ENCODE data around the gene AFAP1L2. TPM values are rescaled to one million over a fixed set of nuclear protein-coding genes. Genes with fewer than 3 reads are reported as not detected.

The AFAP1L2 gene
- total RNA-seq, 1 donor from 2014 or later = 4.8 TPM

- H3K9me3 Mint-ChIP-seq = peaks cover 3% of the 10 kb centered on the region
- no peaks in the 10 kb centered on the region for H4K20me1 ChIP-seq (ENCODE audit: low read depth)
- no peak overlapping the region for H3K27ac ChIP-seq
- no peak overlapping the region for H2AFZ ChIP-seq (replicated peaks)
- H3K79me2 ChIP-seq (ENCODE audit: low read depth) = no peaks in the 10 kb centered on the region
- H3K4me1 ChIP-seq = peaks cover 3% of the 10 kb centered on the region
- H3K4me2 ChIP-seq = no peak overlapping the region
- DNase-seq (ENCODE audit: low spot score) = no peak
- peaks cover 47% of the 10 kb centered on the region for H3K4me1 Mint-ChIP-seq
- H3K36me3 ChIP-seq = no peaks in the 10 kb centered on the region
- peaks cover 5% of the 10 kb centered on the region for H3F3A ChIP-seq (ENCODE audit: low read depth)
- no peak for TF ChIP-seq EZH2 (IDR thresholded peaks at IDR 0.05)
- no peak for TF ChIP-seq CTCF (IDR thresholded peaks at IDR 0.05)
- TF ChIP-seq EZH2phosphoT487 (IDR thresholded peaks at IDR 0.05) = no peak
- H3K36me3 Mint-ChIP-seq = peaks cover 3% of the 10 kb centered on the region
- no peaks in the 10 kb centered on the region for H3K27me3 ChIP-seq
- H3K4me3 Mint-ChIP-seq = no peak overlapping the region
- no peak overlapping the region for H3K4me3 ChIP-seq
- H3K9me3 ChIP-seq (ENCODE audit: low read depth) = no peaks in the 10 kb centered on the region
- H3K9ac ChIP-seq = no peak overlapping the region
- H3K27me3 Mint-ChIP-seq (ENCODE audit: insufficient read depth, low read depth) = peaks cover 3% of the 10 kb centered on the region
- peak overlapping the region; percentile 88 for H3K27ac Mint-ChIP-seq
Observed at GRCh38 chr10:114357515-114357996, 46.7 kb downstream of the AFAP1L2 start.

GRCh38 chr10:114356751-114357514, 47.4 kb downstream of the AFAP1L2 start:
- peaks cover 3% of the 10 kb centered on the region for H3K27me3 Mint-ChIP-seq (ENCODE audit: insufficient read depth, low read depth)
- H3K4me3 Mint-ChIP-seq = no peak overlapping the region
- Histone ChIP-seq H3K9ac (no peak overlapping the region), H3K27me3 (no peaks in the 10 kb centered on the region), H3K4me2 (no peak overlapping the region), H3K4me1 (peaks cover 6% of the 10 kb centered on the region), H3K9me3 (ENCODE audit: low read depth) (no peaks in the 10 kb centered on the region), H3K36me3 (no peaks in the 10 kb centered on the region), H3K79me2 (ENCODE audit: low read depth) (no peaks in the 10 kb centered on the region), H3K4me3 (no peak overlapping the region), H3K27ac (no peak overlapping the region), H3F3A (ENCODE audit: low read depth) (peaks cover 5% of the 10 kb centered on the region), H2AFZ (replicated peaks) (no peak overlapping the region), H4K20me1 (ENCODE audit: low read depth) (no peaks in the 10 kb centered on the region)
- DNase-seq (ENCODE audit: low spot score) = no peak
- H3K9me3 Mint-ChIP-seq = peaks cover 3% of the 10 kb centered on the region
- H3K4me1 Mint-ChIP-seq = peaks cover 45% of the 10 kb centered on the region
- no peak for TF ChIP-seq CTCF (IDR thresholded peaks at IDR 0.05)
- TF ChIP-seq EZH2 (IDR thresholded peaks at IDR 0.05) = no peak
- TF ChIP-seq EZH2phosphoT487 (IDR thresholded peaks at IDR 0.05) = no peak
- peak overlapping the region; percentile 18 for H3K27ac Mint-ChIP-seq
- H3K36me3 Mint-ChIP-seq = peaks cover 3% of the 10 kb centered on the region

- H3K36me3 Mint-ChIP-seq = peaks cover 3% of the 10 kb centered on the region
- no peak overlapping the region for H2AFZ ChIP-seq (replicated peaks)
- peaks cover 3% of the 10 kb centered on the region for H3K9me3 Mint-ChIP-seq
- no peaks in the 10 kb centered on the region for H3K36me3 ChIP-seq
- no peaks in the 10 kb centered on the region for H3K79me2 ChIP-seq (ENCODE audit: low read depth)
- DNase-seq (ENCODE audit: low spot score) = no peak
- H3K27ac Mint-ChIP-seq = no peak overlapping the region
- H3K27me3 ChIP-seq = no peaks in the 10 kb centered on the region
- no peak overlapping the region for H3K4me3 ChIP-seq
- H3F3A ChIP-seq (ENCODE audit: low read depth) = peaks cover 13% of the 10 kb centered on the region
- H3K9me3 ChIP-seq (ENCODE audit: low read depth) = no peaks in the 10 kb centered on the region
- H3K27me3 Mint-ChIP-seq (ENCODE audit: insufficient read depth, low read depth) = peaks cover 3% of the 10 kb centered on the region
- no peak overlapping the region for H3K9ac ChIP-seq
- peaks cover 14% of the 10 kb centered on the region for H3K4me1 ChIP-seq
- peaks cover 53% of the 10 kb centered on the region for H3K4me1 Mint-ChIP-seq
- no peak overlapping the region for H3K27ac ChIP-seq
- no peak overlapping the region for H3K4me3 Mint-ChIP-seq
- no peaks in the 10 kb centered on the region for H4K20me1 ChIP-seq (ENCODE audit: low read depth)
- TF ChIP-seq EZH2phosphoT487 (IDR thresholded peaks at IDR 0.05) (no peak), EZH2 (IDR thresholded peaks at IDR 0.05) (no peak), CTCF (IDR thresholded peaks at IDR 0.05) (no peak)
- no peak overlapping the region for H3K4me2 ChIP-seq
Observed at GRCh38 chr10:114356126-114356525, 48.2 kb downstream of the AFAP1L2 start.

All from neural progenitor cell (in vitro differentiated cells).